ENCODE measurements around the gene OR5AL1.

GRCh38 chr11:56410801-56411200 is 1.7 kb upstream of the OR5AL1 start:
- TF ChIP-seq POLR2A (IDR thresholded peaks at IDR 0.05), result no peak
- no peak for TF ChIP-seq CTCF (IDR thresholded peaks at IDR 0.05)

Measured in thyroid gland (tissue), 4 donors.